MM.1S (cell line): ENCODE results near the gene NLRP6.

ENCODE experiments used
- DNase-seq: peaks from one replicate; pipeline ENCODE4 v3.0.0-alpha.2; 2015
- H2AFZ ChIP-seq: fragments of 300-600 bp; sonication (generic); 2 replicates; pipeline ENCODE4 v1.6.0; 2016; ENCODE audit warnings: antibody characterized with exemption, low read length
- H3F3A ChIP-seq: fragments of 300-600 bp; sonication (generic); 2 replicates; pipeline ENCODE4 v1.6.1; 2016; ENCODE audit warnings: mild to moderate bottlenecking, antibody characterized with exemption, low read length, moderate library complexity, mixed read lengths; ENCODE audit not compliant: insufficient read depth
- H3K27ac ChIP-seq: fragments of 300-600 bp; sonication (generic); 2 replicates; pipeline ENCODE4 v1.5.1; 2016; ENCODE audit warnings: mild to moderate bottlenecking, low read length
- H3K27me3 ChIP-seq: fragments of 300-600 bp; sonication (generic); replicated peaks from 2 replicates; pipeline ENCODE4 v1.6.0; 2016; ENCODE audit warnings: low read length; ENCODE audit not compliant: insufficient read depth
- H3K36me3 ChIP-seq: fragments of 300-600 bp; sonication (generic); replicated peaks from 2 replicates; pipeline ENCODE4 v1.6.1; 2016; ENCODE audit warnings: mild to moderate bottlenecking, low read length, mixed read lengths; ENCODE audit not compliant: insufficient read depth
- H3K4me1 ChIP-seq: fragments of 300-600 bp; sonication (generic); 2 replicates; pipeline ENCODE4 v1.6.1; 2016; ENCODE audit warnings: low read length, mixed read lengths
- H3K4me2 ChIP-seq: fragments of 300-600 bp; sonication (generic); 2 replicates; pipeline ENCODE4 v1.6.0; 2016; ENCODE audit warnings: low read depth, low read length
- H3K4me3 ChIP-seq: fragments of 300-600 bp; sonication (generic); 2 replicates; pipeline ENCODE4 v1.5.1; 2016; ENCODE audit warnings: low read length, mixed read lengths
- H3K79me2 ChIP-seq: fragments of 300-600 bp; sonication (generic); 2 replicates; pipeline ENCODE4 v1.6.1; 2016; ENCODE audit warnings: mixed run types, low read length, mixed read lengths
- H3K9ac ChIP-seq: fragments of 300-600 bp; sonication (generic); 2 replicates; pipeline ENCODE4 v1.6.1; 2016; ENCODE audit warnings: low read length, mixed read lengths
- H3K9me2 ChIP-seq: fragments of 300-600 bp; sonication (generic); replicated peaks from 2 replicates; pipeline ENCODE4 v1.6.1; 2016; ENCODE audit warnings: mild to moderate bottlenecking, low read length, mixed read lengths; ENCODE audit not compliant: insufficient read depth
- H3K9me3 ChIP-seq: fragments of 300-600 bp; sonication (generic); replicated peaks from 2 replicates; pipeline ENCODE4 v1.6.1; 2016; ENCODE audit warnings: mild to moderate bottlenecking, low read length, mixed read lengths; ENCODE audit not compliant: insufficient read depth
- H4K20me1 ChIP-seq: fragments of 300-600 bp; sonication (generic); 2 replicates; pipeline ENCODE4 v1.6.1; 2016; ENCODE audit warnings: mild to moderate bottlenecking, low read length, moderate library complexity, mixed read lengths; ENCODE audit not compliant: insufficient read depth
- CTCF ChIP-seq: fragments of 300-600 bp; sonication (generic); IDR thresholded peaks from 2 replicates; pipeline ENCODE4 v1.5.1; 2016; ENCODE audit warnings: antibody characterized with exemption, low read length, mixed read lengths
- EZH2 ChIP-seq: fragments of 300-600 bp; sonication (generic); optimal IDR thresholded peaks from 2 replicates; pipeline ENCODE3; 2017; ENCODE audit warnings: low read depth, mild to moderate bottlenecking, antibody characterized with exemption, low read length, mixed read lengths
- EZH2phosphoT487 ChIP-seq: fragments of 300-600 bp; sonication (generic); IDR thresholded peaks from 2 replicates; pipeline ENCODE4 v1.6.1; 2018; ENCODE audit warnings: antibody characterized with exemption, low read length

NLRP6 gene

GRCh38 chr11:278001-278951 lies at the start of gene NLRP6:
Gene NLRP6 (plus strand): TSS chr11:278407. CDS start chr11:278570, 163 bp downstream.
- no peak for DNase-seq
- peaks cover 26% of the 10 kb centered on the region for H3K27me3 ChIP-seq
- H3K4me1 ChIP-seq = no peaks in the 10 kb centered on the region
- no peaks in the 10 kb centered on the region for H3K79me2 ChIP-seq
- no peak within 1 kb of the TSS for H3K4me3 ChIP-seq
- H3K36me3 ChIP-seq = no peaks in the 10 kb centered on the region
- no peaks in the 10 kb centered on the region for H3K9me2 ChIP-seq
- no peaks in the 10 kb centered on the region for H3K9me3 ChIP-seq
- H2AFZ ChIP-seq = no peak within 1 kb of the TSS
- H3K27ac ChIP-seq = no peak within 1 kb of the TSS
- no peak within 1 kb of the TSS for H3K4me2 ChIP-seq
- no peak within 1 kb of the TSS for H3K9ac ChIP-seq
- no peaks in the 10 kb centered on the region for H4K20me1 ChIP-seq
- no peaks in the 10 kb centered on the region for H3F3A ChIP-seq
- TF ChIP-seq CTCF (no peak), EZH2 (no peak), EZH2phosphoT487 (no peak)

GRCh38 chr11:230431-230830 lies 47.8 kb upstream of the NLRP6 start:
- H3K9ac ChIP-seq = no peak overlapping the region
- no peak for DNase-seq
- no peak overlapping the region for H2AFZ ChIP-seq
- H3K4me2 ChIP-seq = no peak overlapping the region
- H3K27ac ChIP-seq = no peak overlapping the region
- peaks cover 1% of the 10 kb centered on the region for H3K4me1 ChIP-seq
- no peaks in the 10 kb centered on the region for H3K79me2 ChIP-seq
- no peaks in the 10 kb centered on the region for H3K36me3 ChIP-seq
- TF ChIP-seq EZH2phosphoT487 (no peak), EZH2 (no peak), CTCF (no peak)
- H3F3A ChIP-seq = no peaks in the 10 kb centered on the region
- H4K20me1 ChIP-seq = no peaks in the 10 kb centered on the region
- no peaks in the 10 kb centered on the region for H3K9me3 ChIP-seq
- no peaks in the 10 kb centered on the region for H3K27me3 ChIP-seq
- no peak overlapping the region for H3K4me3 ChIP-seq
- no peaks in the 10 kb centered on the region for H3K9me2 ChIP-seq

- H3K9me2 ChIP-seq = no peaks in the 10 kb centered on the region
- H3K9me3 ChIP-seq = no peaks in the 10 kb centered on the region
- no peaks in the 10 kb centered on the region for H3K36me3 ChIP-seq
- peaks cover 7% of the 10 kb centered on the region for H3K4me1 ChIP-seq
- no peak overlapping the region for H3K4me2 ChIP-seq
- no peak overlapping the region for H3K9ac ChIP-seq
- no peaks in the 10 kb centered on the region for H3K27me3 ChIP-seq
- H3K4me3 ChIP-seq = no peak overlapping the region
- H4K20me1 ChIP-seq = no peaks in the 10 kb centered on the region
- peaks cover 12% of the 10 kb centered on the region for H3K79me2 ChIP-seq
- no peak for TF ChIP-seq EZH2
- no peak for TF ChIP-seq EZH2phosphoT487
- TF ChIP-seq CTCF = no peak
- no peak for DNase-seq
- no peak overlapping the region for H2AFZ ChIP-seq
- H3K27ac ChIP-seq = no peak overlapping the region
- peaks cover 4% of the 10 kb centered on the region; the same call in 1 of the 2 replicates for H3F3A ChIP-seq
Measured at GRCh38 chr11:232783-233565, 45.2 kb upstream of the NLRP6 start.
